H9 (cell line): ENCODE data around the gene TICRR. TPM values are rescaled to one million over a fixed set of nuclear protein-coding genes. Genes with fewer than 3 reads are reported as not detected.

ENCODE experiments used
- DNase-seq: peaks from one replicate; pipeline ENCODE4 v3.0.0-alpha.2; 2017
- H2AFZ ChIP-seq: one replicate; pipeline ENCODE4 v1.6.1; 2013; ENCODE audit warnings: mild to moderate bottlenecking, low read length, control low read depth, moderate library complexity
- H2AK5ac ChIP-seq: 2 replicates; pipeline ENCODE4 v1.6.1; 2013; ENCODE audit warnings: low read length, control low read depth, mixed read lengths; ENCODE audit not compliant: insufficient read length
- H2BK120ac ChIP-seq: one replicate; pipeline ENCODE4 v1.6.1; 2013; ENCODE audit warnings: low read depth, mild to moderate bottlenecking, low read length, control low read depth, inconsistent platforms; ENCODE audit not compliant: poor library complexity, severe bottlenecking
- H2BK12ac ChIP-seq: 2 replicates; pipeline ENCODE4 v1.6.1; 2013; ENCODE audit warnings: low read length, control low read depth, mixed read lengths, low read depth; ENCODE audit not compliant: insufficient read length
- H2BK15ac ChIP-seq: 2 replicates; pipeline ENCODE4 v1.6.1; 2013; ENCODE audit warnings: low read depth, low read length, control low read depth
- H2BK20ac ChIP-seq: one replicate; pipeline ENCODE4 v1.6.1; 2013; ENCODE audit warnings: low read depth, mild to moderate bottlenecking, low read length, control low read depth, inconsistent platforms; ENCODE audit not compliant: poor library complexity, severe bottlenecking
- H2BK5ac ChIP-seq: 2 replicates; pipeline ENCODE4 v1.6.1; 2013; ENCODE audit warnings: low read length, control low read depth, mixed read lengths; ENCODE audit not compliant: insufficient read length
- H3K14ac ChIP-seq: 2 replicates; pipeline ENCODE4 v1.6.1; 2013; ENCODE audit warnings: low read length, control low read depth; ENCODE audit not compliant: insufficient read depth
- H3K18ac ChIP-seq: 2 replicates; pipeline ENCODE4 v1.6.1; 2013; ENCODE audit warnings: low read depth, mild to moderate bottlenecking, mixed read lengths, low read length, control low read depth; ENCODE audit not compliant: insufficient read length
- H3K23ac ChIP-seq: 2 replicates; pipeline ENCODE4 v1.6.1; 2013; ENCODE audit warnings: low read length, control low read depth, mixed read lengths, low read depth; ENCODE audit not compliant: insufficient read length
- H3K23me2 ChIP-seq: 2 replicates; pipeline ENCODE4 v1.6.1; 2013; ENCODE audit warnings: low read depth, mild to moderate bottlenecking, mixed read lengths, low read length, control low read depth; ENCODE audit not compliant: insufficient read length, poor library complexity, severe bottlenecking
- H3K27ac ChIP-seq: 2 replicates; pipeline ENCODE4 v1.5.1; 2013; ENCODE audit warnings: low read length, control low read depth, mixed read lengths, low read depth; ENCODE audit not compliant: insufficient read length
- H3K27me3 ChIP-seq: 2 replicates; pipeline ENCODE4 v1.6.1; 2013; ENCODE audit warnings: low read length, control low read depth, inconsistent platforms; ENCODE audit not compliant: insufficient read depth
- H3K4ac ChIP-seq: 2 replicates; pipeline ENCODE4 v1.6.1; 2013; ENCODE audit warnings: low read depth, mild to moderate bottlenecking, control low read depth, inconsistent platforms, low read length, moderate library complexity
- H3K4me1 ChIP-seq: 2 replicates; pipeline ENCODE4 v1.6.1; 2013; ENCODE audit warnings: low read length, control low read depth, inconsistent platforms; ENCODE audit not compliant: insufficient read depth
- H3K4me2 ChIP-seq: 2 replicates; pipeline ENCODE4 v1.6.1; 2013; ENCODE audit warnings: low read length, control low read depth, mixed read lengths; ENCODE audit not compliant: insufficient read length, insufficient read depth
- H3K56ac ChIP-seq: 2 replicates; pipeline ENCODE4 v1.6.1; 2013; ENCODE audit warnings: low read depth, mild to moderate bottlenecking, mixed read lengths, low read length, control low read depth; ENCODE audit not compliant: insufficient read length
- H3K79me1 ChIP-seq: 2 replicates; pipeline ENCODE4 v1.6.1; 2013; ENCODE audit warnings: low read depth, mild to moderate bottlenecking, moderate library complexity, low read length, control low read depth, inconsistent platforms; ENCODE audit not compliant: insufficient read depth, poor library complexity, severe bottlenecking
- H3K79me2 ChIP-seq: 2 replicates; pipeline ENCODE4 v1.6.1; 2013; ENCODE audit warnings: low read length, control low read depth, inconsistent platforms; ENCODE audit not compliant: insufficient read depth
- H3K9ac ChIP-seq: 2 replicates; pipeline ENCODE4 v1.6.1; 2013; ENCODE audit warnings: low read length, control low read depth, mixed read lengths; ENCODE audit not compliant: insufficient read length; ENCODE audit errors: extremely low read depth
- H3K9me3 ChIP-seq: one replicate; pipeline ENCODE4 v1.6.1; 2013; ENCODE audit warnings: low read depth, low read length, inconsistent platforms; ENCODE audit not compliant: control insufficient read depth
- H3T11ph ChIP-seq: one replicate; pipeline ENCODE4 v1.6.1; 2013; ENCODE audit warnings: mild to moderate bottlenecking, low read length, control low read depth, inconsistent platforms
- H4K20me1 ChIP-seq: one replicate; pipeline ENCODE4 v1.6.1; 2013; ENCODE audit not compliant: control insufficient read depth, insufficient read length, insufficient read depth
- H4K5ac ChIP-seq: 2 replicates; pipeline ENCODE4 v1.6.1; 2013; ENCODE audit warnings: low read depth, mild to moderate bottlenecking, mixed read lengths, low read length, control low read depth; ENCODE audit not compliant: insufficient read length
- H4K8ac ChIP-seq: replicated peaks from 2 replicates; pipeline ENCODE4 v1.6.1; 2013; ENCODE audit warnings: low read length, control low read depth, mixed read lengths, low read depth; ENCODE audit not compliant: insufficient read length
- H4K91ac ChIP-seq: 2 replicates; pipeline ENCODE4 v1.6.1; 2013; ENCODE audit warnings: low read depth, mild to moderate bottlenecking, moderate library complexity, mixed read lengths, low read length, control low read depth; ENCODE audit not compliant: insufficient read length
- H3K27ac Mint-ChIP-seq, 3 experiments: 2 replicates in 2 of 3; 3 replicates in 1 of 3; pipeline ENCODE4 v1.8.0; 2020 to 2021; ENCODE audit warnings: mixed read lengths in 3 of 3, mild to moderate bottlenecking in 1 of 3, moderate library complexity in 1 of 3
- H3K27me3 Mint-ChIP-seq: 2 replicates; pipeline ENCODE4 v1.8.0; 2021; ENCODE audit warnings: low read depth, mild to moderate bottlenecking, moderate library complexity, mixed read lengths
- H3K36me3 Mint-ChIP-seq, 3 experiments: 2 replicates in 2 of 3; 3 replicates in 1 of 3; pipeline ENCODE4 v1.8.0; 2020 to 2021; ENCODE audit warnings: low read depth in 3 of 3, mixed read lengths in 3 of 3; ENCODE audit not compliant: insufficient read depth in 1 of 3
- H3K4me1 Mint-ChIP-seq, 2 experiments: 2 replicates each; pipeline ENCODE4 v1.8.0; 2020; ENCODE audit warnings: mixed read lengths in 2 of 2
- H3K4me3 Mint-ChIP-seq, 2 experiments: 2 replicates in 1 of 2; 3 replicates in 1 of 2; pipeline ENCODE4 v1.8.0; 2020 to 2021; ENCODE audit warnings: mild to moderate bottlenecking in 2 of 2, mixed read lengths in 2 of 2, moderate library complexity in 1 of 2
- H3K9me3 Mint-ChIP-seq, 2 experiments: 2 replicates in 1 of 2; 3 replicates in 1 of 2; pipeline ENCODE4 v1.8.0; 2020; ENCODE audit warnings: mild to moderate bottlenecking in 2 of 2, mixed read lengths in 2 of 2, moderate library complexity in 1 of 2
- WGBS: extraction: QIAGEN DNeasy Blood & Tissue Kit; methylation state at CpG from one replicate; pipeline ENCODE4 v1.1.7; 2013; ENCODE audit warnings: missing lambda C conversion rate, low lambda C conversion rate, mixed read lengths; ENCODE audit not compliant: insufficient read length; ENCODE audit errors: extremely low coverage; 5-methylcytosine and 5-hydroxymethylcytosine counted together
- total RNA-seq: library from RNA; stranded (reverse); gene quantifications from 2 replicates; pipeline ENCODE4 v1.2.1, GENCODE V29; 2021
- TF ChIP-seq, protein P1 (sequence below): fragments of 200-600 bp; sonication (generic); conservative IDR thresholded peaks from 3 replicates; pipeline ENCODE4 v1.8.0; 2021; ENCODE audit warnings: antibody characterized with exemption, mild to moderate bottlenecking

TICRR gene
- total RNA-seq, 1 experiment from 2014 or later: 26.0 TPM

DNA sequence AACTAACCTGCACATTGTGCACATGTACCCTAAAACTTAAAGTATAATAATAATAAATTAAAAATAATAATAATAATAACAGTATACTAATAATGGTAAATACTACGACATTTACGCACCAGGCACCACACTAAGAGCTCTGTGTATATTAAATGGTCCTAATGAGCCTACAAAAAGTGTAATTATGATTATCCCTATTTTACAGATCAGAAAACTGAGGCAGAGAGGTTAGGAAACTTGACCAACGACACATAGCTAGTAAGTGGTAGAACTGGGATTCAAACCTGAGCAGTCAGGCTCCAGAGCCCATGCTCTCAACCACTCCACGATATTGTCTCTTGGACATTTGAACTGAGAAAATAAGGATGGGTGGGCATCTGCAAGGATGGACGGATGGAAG, 65.0 kb downstream of the TICRR start:
- Mint-ChIP-seq H3K9me3 (peaks cover 6 to 11% of the 10 kb centered on the region in 2 experiments), H3K36me3 (peaks cover 26 to 60% (median 45%) of the 10 kb centered on the region in 3 experiments), H3K27me3 (no peaks in the 10 kb centered on the region; the same call in 1 of the 2 replicates), H3K4me1 (no peaks in the 10 kb centered on the region), H3K4me3 (no peak overlapping the region), H3K27ac (no peak overlapping the region)
- Histone ChIP-seq H2BK5ac (no peak overlapping the region), H4K8ac (no peak overlapping the region), H3T11ph (no peak overlapping the region), H4K91ac (no peak overlapping the region), H2BK20ac (no peak overlapping the region), H3K14ac (no peak overlapping the region), H4K5ac (no peak overlapping the region), H2AK5ac (no peak overlapping the region), H2BK15ac (no peak overlapping the region), H3K79me1 (no peaks in the 10 kb centered on the region), H2AFZ (no peak overlapping the region), H3K18ac (no peak overlapping the region), H2BK120ac (no peak overlapping the region), H4K20me1 (no peaks in the 10 kb centered on the region), H3K27ac (no peak overlapping the region), H3K4me2 (no peak overlapping the region), H3K23me2 (no peaks in the 10 kb centered on the region), H3K4me1 (no peaks in the 10 kb centered on the region), H3K23ac (no peak overlapping the region), H3K56ac (no peak overlapping the region), H3K79me2 (no peaks in the 10 kb centered on the region), H3K9ac (no peak overlapping the region), H2BK12ac (no peak overlapping the region), H3K4ac (no peak overlapping the region), H3K9me3 (no peaks in the 10 kb centered on the region), H3K27me3 (no peaks in the 10 kb centered on the region)
- no CpG with 5 or more reads among the region's 5 CpGs for WGBS
- TF ChIP-seq, protein P1, sequence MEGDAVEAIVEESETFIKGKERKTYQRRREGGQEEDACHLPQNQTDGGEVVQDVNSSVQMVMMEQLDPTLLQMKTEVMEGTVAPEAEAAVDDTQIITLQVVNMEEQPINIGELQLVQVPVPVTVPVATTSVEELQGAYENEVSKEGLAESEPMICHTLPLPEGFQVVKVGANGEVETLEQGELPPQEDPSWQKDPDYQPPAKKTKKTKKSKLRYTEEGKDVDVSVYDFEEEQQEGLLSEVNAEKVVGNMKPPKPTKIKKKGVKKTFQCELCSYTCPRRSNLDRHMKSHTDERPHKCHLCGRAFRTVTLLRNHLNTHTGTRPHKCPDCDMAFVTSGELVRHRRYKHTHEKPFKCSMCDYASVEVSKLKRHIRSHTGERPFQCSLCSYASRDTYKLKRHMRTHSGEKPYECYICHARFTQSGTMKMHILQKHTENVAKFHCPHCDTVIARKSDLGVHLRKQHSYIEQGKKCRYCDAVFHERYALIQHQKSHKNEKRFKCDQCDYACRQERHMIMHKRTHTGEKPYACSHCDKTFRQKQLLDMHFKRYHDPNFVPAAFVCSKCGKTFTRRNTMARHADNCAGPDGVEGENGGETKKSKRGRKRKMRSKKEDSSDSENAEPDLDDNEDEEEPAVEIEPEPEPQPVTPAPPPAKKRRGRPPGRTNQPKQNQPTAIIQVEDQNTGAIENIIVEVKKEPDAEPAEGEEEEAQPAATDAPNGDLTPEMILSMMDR: no peak
- DNase-seq: no peak
